ENCODE results near the gene SAYSD1.

Gene SAYSD1

GRCh38 chr6:39077882-39078594 lies 36.9 kb downstream of the SAYSD1 start:
- DNase-seq, result no peak

GRCh38 chr6:39076623-39077535 lies 38.1 kb downstream of the SAYSD1 start:
- DNase-seq, result no peak

GRCh38 chr6:39075807-39076622 lies 39.0 kb downstream of the SAYSD1 start:
- DNase-seq, result no peak

DNA sequence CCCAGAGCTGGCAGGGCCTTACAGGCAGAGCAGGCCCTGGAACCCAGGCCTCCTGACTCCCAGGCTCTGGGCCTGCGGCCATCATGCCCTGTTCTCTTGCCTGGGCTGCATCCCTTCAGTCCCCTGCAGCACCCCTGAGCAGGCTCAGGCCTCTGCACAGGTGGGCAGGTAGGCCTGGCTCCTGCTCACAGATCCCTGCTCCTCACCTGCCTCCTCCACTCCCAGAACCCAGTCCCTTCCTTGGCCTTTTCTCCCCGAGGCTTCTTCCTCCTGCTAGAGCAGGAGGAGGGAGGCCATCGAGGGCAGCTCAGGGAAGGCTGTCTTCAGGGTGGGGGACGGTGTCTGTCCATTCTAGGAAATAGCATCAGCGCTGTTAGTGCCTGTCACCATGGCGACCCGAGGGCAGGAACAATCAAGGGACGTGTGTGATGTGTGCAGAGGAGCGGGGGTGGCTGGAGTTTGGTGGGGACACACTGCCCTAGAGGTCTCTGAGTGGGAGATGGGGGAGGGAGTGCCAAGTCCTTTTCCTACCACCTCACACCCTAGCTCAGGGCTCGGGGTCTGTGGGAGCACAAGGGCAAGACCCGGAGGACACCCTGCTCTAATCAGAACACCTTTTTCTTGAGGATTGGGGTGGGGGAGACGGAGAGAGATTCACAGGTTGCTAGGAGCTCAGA lies 39.8 kb downstream of the SAYSD1 start:
- DNase-seq, result no peak

DNA sequence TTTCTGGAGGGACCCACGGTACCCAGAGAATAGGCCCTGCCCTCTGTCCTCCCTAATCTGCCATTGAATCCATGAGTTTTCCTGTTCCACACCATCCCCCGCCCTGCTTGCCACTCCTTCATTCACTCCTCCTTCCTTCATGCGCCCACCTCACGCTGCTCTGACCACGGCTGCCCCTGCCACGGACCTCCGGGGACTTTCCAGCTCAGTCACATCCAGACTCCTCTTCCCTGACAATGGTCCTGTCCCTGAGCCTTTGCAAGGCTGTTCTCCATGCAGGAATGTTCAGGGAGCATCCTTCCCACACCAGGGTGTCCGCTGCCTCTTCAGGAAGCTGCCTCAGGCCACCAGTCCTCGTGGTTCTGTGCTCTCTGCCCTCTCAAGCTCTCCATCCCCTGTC lies 40.5 kb downstream of the SAYSD1 start:
- no peak for DNase-seq

DNA sequence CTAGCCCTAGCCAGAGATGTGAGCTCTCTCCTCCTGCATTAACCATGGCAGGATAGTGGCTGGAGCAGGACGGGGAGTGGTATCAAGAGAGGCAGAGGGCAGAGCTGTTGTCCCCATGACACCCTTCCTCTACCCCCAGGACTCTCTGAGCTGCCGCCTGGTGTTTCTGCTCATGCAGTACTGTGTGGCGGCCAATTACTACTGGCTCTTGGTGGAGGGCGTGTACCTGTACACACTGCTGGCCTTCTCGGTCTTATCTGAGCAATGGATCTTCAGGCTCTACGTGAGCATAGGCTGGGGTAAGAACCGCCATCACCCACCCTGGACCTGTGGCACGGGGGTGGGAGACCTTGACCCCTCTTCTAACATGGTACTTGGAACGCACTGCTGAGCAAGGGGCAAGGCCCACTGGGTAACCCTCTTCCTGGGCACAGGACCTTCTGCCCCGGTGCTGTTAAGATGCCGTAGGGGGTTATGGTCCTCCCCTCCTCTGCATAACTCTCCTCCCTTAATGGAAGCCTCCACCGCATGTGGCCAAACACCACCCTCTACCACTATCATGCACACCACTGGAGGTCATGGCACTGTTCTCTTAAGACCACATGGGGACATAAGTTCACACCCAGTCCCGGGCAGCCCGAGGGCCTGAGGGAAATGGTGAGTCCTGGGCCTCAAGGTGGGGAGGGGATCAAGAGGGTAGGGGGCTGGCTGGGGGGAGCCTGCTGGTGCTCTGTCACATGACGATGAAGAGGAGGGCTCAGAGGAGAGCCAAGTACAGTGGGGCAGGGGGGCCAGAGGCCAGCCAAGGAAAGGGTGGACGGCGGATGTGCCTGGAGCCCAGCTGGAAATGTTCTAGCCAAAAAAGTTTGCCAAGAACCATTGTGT lies 41.3 kb downstream of the SAYSD1 start:
- DNase-seq, result no peak

DNA sequence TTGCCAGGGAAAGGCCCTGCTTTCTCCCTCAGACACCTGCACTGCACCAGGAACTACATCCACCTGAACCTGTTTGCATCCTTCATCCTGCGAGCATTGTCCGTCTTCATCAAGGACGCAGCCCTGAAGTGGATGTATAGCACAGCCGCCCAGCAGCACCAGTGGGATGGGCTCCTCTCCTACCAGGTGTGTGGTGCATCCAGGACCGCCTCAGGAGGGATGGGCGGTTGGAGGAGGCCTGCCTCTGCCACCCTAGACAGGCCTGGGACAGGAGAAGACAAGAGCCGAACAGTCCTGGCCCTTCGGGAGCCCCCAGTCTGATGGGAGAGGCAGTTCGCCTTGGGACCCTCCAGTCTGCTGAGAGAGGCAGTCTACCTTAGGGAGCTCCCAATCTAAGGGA lies 42.2 kb downstream of the SAYSD1 start:
- DNase-seq, result no peak

DNA sequence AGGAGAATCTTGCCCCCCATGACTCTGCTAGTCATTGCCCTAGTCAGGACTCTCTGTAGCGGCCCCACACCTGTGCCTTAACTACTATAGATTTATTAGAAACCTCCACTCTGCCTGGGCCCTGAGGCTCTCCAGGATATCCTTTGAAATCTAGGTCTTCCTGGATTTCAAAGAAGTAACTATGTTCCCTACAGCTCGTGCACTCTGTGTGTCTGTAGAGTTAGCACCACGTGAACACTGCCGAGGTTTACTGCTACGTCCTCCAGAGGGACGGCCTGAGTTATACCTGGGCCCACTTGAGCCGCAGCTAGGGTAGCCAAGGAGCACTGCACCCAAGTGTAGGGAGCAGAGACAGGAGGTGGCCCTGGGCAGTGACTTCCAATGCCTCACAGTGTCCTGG lies 46.6 kb downstream of the SAYSD1 start:
- DNase-seq, result no peak

- no peak for DNase-seq
These were observed 49.4 kb downstream of the SAYSD1 start for GRCh38 chr6:39065561-39065960.

DNA sequence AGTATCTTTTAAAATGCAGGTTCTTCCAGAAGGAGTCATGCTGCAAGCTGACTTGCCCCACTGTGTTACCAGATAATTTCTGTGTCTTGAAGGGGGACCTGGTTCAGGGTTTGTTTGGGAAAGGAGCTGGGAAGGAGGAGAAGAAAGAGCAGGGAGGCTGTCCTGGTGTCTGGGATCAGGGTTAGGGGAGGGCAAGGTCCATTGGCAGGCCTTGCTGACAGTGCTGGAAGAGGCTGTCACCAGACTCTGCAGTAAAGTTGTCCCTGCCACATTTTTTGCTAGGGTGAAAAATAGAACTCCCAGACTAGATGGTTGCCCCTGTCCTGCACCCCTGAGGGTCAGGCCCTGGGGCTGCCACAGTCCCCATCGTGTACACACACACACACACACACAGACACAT lies 51.5 kb downstream of the SAYSD1 start:
- DNase-seq, result no peak

- no peak for DNase-seq
These were observed 52.8 kb downstream of the SAYSD1 start for GRCh38 chr6:39062014-39062740.

- no peak for DNase-seq
These were observed 53.4 kb downstream of the SAYSD1 start for GRCh38 chr6:39061588-39061987.

DNA sequence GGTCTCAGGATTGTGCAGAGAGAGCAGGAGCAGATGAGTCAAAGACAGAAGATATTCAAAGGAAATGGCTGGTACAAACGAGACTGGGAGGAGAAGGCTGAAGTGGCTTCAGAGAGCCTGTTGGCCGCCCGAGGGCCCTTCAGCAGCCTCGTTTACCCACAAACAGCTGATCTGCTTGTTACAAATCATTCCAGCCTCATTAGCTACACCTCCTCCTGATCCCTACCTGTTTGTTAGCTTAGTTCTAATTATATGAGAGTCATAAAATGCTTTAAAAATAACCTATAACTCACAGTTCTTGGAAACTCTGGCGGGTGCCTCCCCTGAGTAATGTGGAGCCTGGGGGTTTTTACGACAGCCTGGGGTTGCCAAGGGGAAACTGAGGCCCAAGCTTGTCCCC lies 53.8 kb downstream of the SAYSD1 start:
- no peak for DNase-seq

GRCh38 chr6:39060467-39061160 lies 54.4 kb downstream of the SAYSD1 start:
- DNase-seq, result no peak

GRCh38 chr6:39059496-39060310 lies 55.3 kb downstream of the SAYSD1 start:
- DNase-seq, result no peak

- no peak for DNase-seq
These were observed 56.4 kb downstream of the SAYSD1 start for GRCh38 chr6:39058471-39059147.

- no peak for DNase-seq
These were observed 57.5 kb downstream of the SAYSD1 start for GRCh38 chr6:39057251-39058155.

- no peak for DNase-seq
These were observed 58.3 kb downstream of the SAYSD1 start for GRCh38 chr6:39056681-39057080.

Data from CD4-positive, alpha-beta T cell treated with Interleukin-17A for 4 hours (primary cell).